Omental fat pad (tissue), 4 donors: ENCODE measurements around the gene ACTN3. TPM values are rescaled to one million over a fixed set of nuclear protein-coding genes. Genes with fewer than 3 reads are reported as not detected.

Experiments
- ATAC-seq: fragments of 150-250 bp; one replicate; pipeline ENCODE4 v1.9.1; 2016; ENCODE audit warnings: mild to moderate bottlenecking, moderate library complexity; ENCODE audit not compliant: low FRiP score
- DNase-seq: peaks from one replicate; pipeline ENCODE4 v3.0.0-alpha.2; 2019; ENCODE audit warnings: low spot score
- total RNA-seq, 4 donors: library from RNA; depleted of rRNA; stranded (reverse); fragments of >200 nt; gene quantifications; one replicate each; pipeline ENCODE4 v1.1.0, GENCODE V29; 2016
- TF ChIP-seq, protein P1 (sequence below), 3 donors: fragments of 450-650 bp; IDR thresholded peaks; one replicate each; pipeline ENCODE4 v1.5.1; 2016 to 2017; ENCODE audit warnings: antibody characterized with exemption in 3 of 3, mild to moderate bottlenecking in 3 of 3, moderate library complexity in 2 of 3

The ACTN3 gene
- total RNA-seq, 4 donors from 2014 or later = not detected

DNA sequence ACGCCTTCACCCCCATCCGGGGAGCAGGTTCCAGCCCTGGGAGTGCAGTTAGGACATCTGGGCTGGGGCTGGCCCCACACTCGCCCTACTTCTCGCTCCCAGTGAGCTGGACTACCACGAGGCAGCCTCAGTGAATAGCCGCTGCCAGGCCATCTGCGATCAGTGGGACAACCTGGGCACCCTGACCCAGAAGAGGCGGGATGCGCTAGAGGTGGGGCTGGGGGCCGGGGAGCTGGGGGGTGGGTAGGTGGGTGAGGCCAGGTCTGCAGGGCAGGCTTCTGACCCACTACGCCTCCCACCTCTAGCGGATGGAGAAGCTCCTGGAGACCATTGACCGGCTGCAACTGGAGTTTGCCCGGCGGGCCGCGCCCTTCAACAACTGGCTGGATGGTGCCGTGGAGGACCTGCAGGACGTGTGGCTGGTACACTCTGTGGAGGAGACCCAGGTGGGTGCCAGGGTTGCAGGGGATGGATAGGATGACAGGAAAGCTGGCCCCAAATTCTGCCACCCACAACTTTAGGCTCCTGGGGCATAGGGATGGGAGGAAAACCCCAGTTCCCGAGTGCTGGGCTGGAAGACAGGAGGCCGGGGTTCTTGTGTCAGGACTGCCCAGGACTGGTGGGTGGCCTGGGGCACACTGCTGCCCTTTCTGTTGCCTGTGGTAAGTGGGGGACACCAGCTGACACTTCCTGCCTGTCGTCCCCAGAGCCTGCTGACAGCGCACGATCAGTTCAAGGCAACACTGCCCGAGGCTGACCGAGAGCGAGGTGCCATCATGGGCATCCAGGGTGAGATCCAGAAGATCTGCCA lies 13.4 kb downstream of the ACTN3 start:
- no peak for DNase-seq
- TF ChIP-seq, protein P1, sequence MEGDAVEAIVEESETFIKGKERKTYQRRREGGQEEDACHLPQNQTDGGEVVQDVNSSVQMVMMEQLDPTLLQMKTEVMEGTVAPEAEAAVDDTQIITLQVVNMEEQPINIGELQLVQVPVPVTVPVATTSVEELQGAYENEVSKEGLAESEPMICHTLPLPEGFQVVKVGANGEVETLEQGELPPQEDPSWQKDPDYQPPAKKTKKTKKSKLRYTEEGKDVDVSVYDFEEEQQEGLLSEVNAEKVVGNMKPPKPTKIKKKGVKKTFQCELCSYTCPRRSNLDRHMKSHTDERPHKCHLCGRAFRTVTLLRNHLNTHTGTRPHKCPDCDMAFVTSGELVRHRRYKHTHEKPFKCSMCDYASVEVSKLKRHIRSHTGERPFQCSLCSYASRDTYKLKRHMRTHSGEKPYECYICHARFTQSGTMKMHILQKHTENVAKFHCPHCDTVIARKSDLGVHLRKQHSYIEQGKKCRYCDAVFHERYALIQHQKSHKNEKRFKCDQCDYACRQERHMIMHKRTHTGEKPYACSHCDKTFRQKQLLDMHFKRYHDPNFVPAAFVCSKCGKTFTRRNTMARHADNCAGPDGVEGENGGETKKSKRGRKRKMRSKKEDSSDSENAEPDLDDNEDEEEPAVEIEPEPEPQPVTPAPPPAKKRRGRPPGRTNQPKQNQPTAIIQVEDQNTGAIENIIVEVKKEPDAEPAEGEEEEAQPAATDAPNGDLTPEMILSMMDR (IDR thresholded peaks at IDR 0.05) = no peak
- ATAC-seq = no peak

DNA sequence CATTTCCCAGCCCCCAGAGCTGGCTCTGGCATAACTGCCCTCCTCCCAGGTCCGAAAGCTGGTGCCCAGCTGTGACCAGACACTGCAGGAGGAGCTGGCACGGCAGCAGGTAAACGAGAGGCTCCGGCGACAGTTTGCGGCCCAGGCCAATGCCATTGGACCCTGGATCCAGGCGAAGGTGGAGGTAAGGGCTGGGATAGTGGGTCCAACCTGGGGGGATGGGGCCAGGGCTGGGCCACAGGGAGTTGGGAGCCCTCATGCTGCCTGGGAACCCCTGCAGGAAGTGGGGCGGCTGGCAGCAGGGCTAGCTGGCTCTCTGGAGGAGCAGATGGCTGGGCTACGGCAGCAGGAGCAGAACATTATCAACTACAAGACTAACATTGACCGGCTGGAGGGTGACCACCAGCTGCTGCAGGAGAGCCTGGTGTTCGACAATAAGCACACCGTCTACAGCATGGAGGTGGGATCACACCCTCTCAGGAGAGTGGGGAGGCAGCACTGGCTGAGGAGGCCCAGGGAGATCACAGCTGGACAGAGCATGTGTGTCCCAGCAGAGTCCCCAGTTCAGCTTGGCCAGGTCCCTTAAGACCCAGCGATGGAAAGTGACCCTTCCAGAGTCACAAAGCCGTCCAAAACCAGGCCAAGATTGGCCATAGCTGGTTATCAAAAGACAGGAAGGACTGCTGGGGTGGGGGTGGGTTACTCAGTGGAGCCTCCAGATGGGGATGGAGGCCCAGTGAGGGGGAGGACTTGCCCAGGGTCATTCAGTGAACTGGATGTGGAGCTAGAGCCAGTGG lies 14.7 kb downstream of the ACTN3 start:
- DNase-seq (no peak), ATAC-seq (no peak)
- TF ChIP-seq, protein P1 (IDR thresholded peaks at IDR 0.05) = no peak

DNA sequence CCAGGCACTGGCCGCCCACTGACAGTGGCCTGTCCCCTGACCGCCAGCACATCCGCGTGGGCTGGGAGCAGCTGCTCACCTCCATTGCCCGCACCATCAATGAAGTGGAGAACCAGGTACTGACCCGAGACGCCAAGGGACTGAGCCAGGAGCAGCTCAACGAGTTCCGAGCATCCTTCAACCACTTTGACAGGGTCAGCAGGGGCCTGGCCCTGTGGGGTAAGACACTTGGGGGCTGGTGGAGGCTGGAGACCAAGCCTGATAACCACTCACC lies 15.2 kb downstream of the ACTN3 start:
- TF ChIP-seq, protein P1 (IDR thresholded peaks at IDR 0.05) = no peak
- no peak for ATAC-seq
- DNase-seq = no peak

DNA sequence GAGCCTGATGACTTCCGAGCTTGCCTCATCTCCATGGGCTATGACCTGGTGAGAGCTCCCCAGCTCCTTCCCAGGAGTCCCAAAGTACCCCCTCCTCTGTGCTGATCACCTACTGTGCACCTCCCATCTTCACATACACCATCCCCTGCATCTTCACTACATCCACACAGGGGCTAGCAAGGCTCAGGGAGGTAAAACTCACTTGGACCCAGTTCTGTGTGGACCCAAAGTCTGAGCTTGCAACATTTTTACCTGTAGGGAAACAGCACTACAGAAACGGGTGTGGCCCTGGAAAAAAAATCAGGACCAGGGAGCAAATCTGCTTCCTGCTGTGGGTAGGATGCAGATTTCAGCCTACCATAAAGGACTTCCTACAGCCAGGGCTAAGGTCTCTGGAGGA lies 15.6 kb downstream of the ACTN3 start:
- DNase-seq (no peak), ATAC-seq (no peak)

DNA sequence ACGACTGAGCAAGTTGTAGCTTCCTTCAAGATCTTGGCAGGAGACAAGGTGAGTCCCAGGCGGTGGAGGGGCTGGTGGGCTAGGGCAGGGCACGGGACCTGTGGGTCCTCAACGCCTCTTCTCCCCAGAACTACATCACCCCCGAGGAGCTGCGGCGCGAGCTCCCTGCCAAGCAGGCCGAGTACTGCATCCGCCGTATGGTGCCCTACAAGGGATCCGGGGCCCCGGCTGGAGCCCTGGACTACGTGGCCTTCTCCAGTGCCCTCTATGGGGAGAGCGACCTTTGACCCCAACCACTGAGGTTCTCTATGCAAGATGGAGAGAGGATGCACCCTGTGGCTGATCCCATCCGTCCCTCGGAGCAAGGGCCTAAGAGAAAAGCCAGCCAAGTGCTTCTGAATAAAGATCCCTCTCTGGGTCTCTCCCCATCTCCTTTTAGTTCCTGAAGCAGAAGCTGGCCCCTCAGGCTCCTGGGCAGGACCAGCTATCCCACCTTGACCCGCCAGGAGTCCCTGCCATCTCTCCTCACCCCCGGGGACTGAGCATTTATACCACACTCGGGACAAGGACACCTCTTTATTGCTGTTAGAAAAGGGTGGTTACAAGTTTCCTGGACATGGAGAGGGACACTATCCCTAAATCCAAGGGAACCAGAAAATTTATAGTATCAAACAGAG lies 16.3 kb downstream of the ACTN3 start:
- DNase-seq = no peak
- ATAC-seq = no peak
- TF ChIP-seq, protein P1 (IDR thresholded peaks at IDR 0.05) = no peak

More for the DNA sequence above, 15.6 kb downstream of the ACTN3 start:
- TF ChIP-seq, protein P1 (IDR thresholded peaks at IDR 0.05) = no peak

DNA sequence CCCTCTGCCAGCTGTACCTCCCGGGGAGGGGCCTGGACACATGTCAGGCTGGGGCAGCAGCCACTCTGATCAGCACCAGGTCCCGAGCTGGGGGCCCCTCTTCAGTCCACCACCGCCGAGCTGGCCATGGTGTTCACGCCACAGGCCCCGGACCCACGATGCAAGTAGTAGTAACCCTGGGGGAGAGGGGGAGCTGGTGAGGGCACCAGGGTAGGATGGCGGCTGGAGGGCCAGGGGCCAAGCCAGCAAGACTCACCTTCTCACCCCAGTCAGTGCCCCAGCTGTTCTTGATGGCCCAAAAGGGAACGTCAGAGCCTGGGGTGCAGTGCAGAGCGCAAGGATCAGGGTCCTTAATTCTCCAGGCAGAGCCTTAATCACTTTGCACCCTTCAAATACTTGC lies 17.1 kb downstream of the ACTN3 start:
- TF ChIP-seq, protein P1 (IDR thresholded peaks at IDR 0.05) = no peak
- DNase-seq (no peak), ATAC-seq (no peak)
